ENCODE measurements around the gene BTBD1.

- no peak for TF ChIP-seq EZH2 (IDR thresholded peaks at IDR 0.05; ENCODE audit: borderline replicate concordance, low read depth, low read length, poor library complexity, severe bottlenecking)
- TF ChIP-seq CTCF (conservative IDR thresholded peaks at IDR 0.05; ENCODE audit: low read depth, low read length): no peak
Observed at GRCh38 chr15:83014205-83014653, 52.8 kb downstream of the BTBD1 start.

All from A673 (cell line).